Subcutaneous adipose tissue (tissue), 4 donors: ENCODE measurements around the gene NR2E1. TPM values are rescaled to one million over a fixed set of nuclear protein-coding genes. Genes with fewer than 3 reads are reported as not detected.

Source experiments
- total RNA-seq, 4 donors: library from RNA; depleted of rRNA; stranded (reverse); fragments of >200 nt; gene quantifications; one replicate each; pipeline ENCODE4 v1.1.0, GENCODE V29; 2016
- TF ChIP-seq, protein P1 (sequence below): fragments of 450-650 bp; IDR thresholded peaks from one replicate; pipeline ENCODE4 v1.5.1; 2016; ENCODE audit warnings: low read depth, mild to moderate bottlenecking, control low read depth, antibody characterized with exemption, moderate library complexity

Gene NR2E1
- total RNA-seq, 4 donors from 2014 or later: not detected

GRCh38 chr6:108133594-108134179, 32.1 kb upstream of the NR2E1 start:
- TF ChIP-seq, protein P1, sequence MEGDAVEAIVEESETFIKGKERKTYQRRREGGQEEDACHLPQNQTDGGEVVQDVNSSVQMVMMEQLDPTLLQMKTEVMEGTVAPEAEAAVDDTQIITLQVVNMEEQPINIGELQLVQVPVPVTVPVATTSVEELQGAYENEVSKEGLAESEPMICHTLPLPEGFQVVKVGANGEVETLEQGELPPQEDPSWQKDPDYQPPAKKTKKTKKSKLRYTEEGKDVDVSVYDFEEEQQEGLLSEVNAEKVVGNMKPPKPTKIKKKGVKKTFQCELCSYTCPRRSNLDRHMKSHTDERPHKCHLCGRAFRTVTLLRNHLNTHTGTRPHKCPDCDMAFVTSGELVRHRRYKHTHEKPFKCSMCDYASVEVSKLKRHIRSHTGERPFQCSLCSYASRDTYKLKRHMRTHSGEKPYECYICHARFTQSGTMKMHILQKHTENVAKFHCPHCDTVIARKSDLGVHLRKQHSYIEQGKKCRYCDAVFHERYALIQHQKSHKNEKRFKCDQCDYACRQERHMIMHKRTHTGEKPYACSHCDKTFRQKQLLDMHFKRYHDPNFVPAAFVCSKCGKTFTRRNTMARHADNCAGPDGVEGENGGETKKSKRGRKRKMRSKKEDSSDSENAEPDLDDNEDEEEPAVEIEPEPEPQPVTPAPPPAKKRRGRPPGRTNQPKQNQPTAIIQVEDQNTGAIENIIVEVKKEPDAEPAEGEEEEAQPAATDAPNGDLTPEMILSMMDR: no peak

DNA sequence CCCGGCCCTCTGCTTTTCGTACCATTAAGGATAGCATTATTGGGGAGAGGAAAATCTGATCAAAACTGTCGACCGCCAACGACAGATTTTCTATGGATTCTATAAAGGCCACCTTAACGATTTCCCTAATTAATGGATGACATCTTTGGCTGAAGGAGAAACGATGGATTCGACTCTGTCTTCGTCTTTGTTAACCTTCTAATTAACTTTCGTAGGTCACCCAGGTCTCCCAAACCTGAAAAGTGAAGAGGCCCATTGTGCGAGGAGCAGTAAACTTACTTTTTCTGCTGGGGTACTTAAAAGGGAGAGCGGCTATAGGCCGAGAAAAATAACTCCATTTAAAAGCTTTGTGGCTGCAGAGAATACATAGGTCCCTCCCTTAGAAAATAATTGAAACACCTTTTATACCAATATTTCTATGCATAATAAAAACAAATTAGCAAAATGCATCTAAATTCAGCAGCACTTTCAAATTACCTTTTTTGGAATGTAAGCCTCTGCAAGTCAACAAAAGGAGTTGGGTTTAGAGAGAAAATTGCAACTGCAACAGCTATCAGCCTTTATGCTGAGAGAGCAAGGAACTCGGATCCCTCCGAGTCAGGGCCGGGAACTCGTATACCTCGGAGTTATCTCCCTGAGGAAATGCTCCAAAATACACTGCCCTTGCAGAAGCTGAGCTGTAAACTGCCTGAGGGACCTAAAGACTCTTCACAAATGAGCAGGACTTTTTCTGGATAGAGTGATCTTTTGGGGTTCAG, 31.4 kb upstream of the NR2E1 start:
- TF ChIP-seq, protein P1: no peak

GRCh38 chr6:108142240-108142639, 23.6 kb upstream of the NR2E1 start:
- TF ChIP-seq, protein P1: no peak

GRCh38 chr6:108145639-108146038, 20.2 kb upstream of the NR2E1 start:
- TF ChIP-seq, protein P1: no peak

- TF ChIP-seq, protein P1: no peak
Observed at GRCh38 chr6:108152446-108152845, 13.4 kb upstream of the NR2E1 start.

GRCh38 chr6:108156180-108156937, 9.5 kb upstream of the NR2E1 start:
- TF ChIP-seq, protein P1: no peak

- TF ChIP-seq, protein P1: no peak
Observed at GRCh38 chr6:108156938-108157233, 8.9 kb upstream of the NR2E1 start.
